GM12864 (cell line): ENCODE data around the gene RNF186.

Experiments used
- DNase-seq: peaks from one replicate; pipeline ENCODE4 v3.0.0-alpha.2; 2011; ENCODE audit warnings: low read depth
- H3K4me3 ChIP-seq: 2 replicates; pipeline ENCODE4 v1.5.1; 2011; ENCODE audit warnings: mild to moderate bottlenecking, low read depth, low read length, control low read depth
- TF ChIP-seq, protein P1 (sequence below): IDR thresholded peaks from 2 replicates; pipeline ENCODE4 v1.5.1; 2011; ENCODE audit warnings: low read depth, mild to moderate bottlenecking, moderate library complexity, low read length, control low read depth, inconsistent platforms; ENCODE audit errors: missing control alignments

RNF186 gene

DNA sequence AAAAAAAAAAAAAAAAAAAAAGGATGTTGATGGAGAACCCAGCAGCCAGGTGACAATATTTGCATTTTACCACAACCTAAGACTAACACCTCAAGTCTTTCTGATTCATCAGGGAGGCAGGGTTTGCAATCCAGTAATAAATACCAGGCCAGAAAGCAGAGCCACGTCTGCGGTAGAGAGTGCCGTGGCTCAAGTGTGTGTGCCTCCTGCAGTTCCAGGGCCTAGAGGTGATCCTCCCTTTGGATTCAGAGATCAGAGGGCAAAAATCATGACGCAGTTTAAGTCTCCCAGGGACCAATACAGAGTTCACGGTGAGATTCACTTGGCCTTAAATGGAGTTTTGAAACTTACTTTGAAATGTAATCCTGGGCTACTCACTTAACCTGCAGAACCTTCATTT, 50.2 kb downstream of the RNF186 start:
- DNase-seq = peak; percentile 8
- TF ChIP-seq, protein P1, sequence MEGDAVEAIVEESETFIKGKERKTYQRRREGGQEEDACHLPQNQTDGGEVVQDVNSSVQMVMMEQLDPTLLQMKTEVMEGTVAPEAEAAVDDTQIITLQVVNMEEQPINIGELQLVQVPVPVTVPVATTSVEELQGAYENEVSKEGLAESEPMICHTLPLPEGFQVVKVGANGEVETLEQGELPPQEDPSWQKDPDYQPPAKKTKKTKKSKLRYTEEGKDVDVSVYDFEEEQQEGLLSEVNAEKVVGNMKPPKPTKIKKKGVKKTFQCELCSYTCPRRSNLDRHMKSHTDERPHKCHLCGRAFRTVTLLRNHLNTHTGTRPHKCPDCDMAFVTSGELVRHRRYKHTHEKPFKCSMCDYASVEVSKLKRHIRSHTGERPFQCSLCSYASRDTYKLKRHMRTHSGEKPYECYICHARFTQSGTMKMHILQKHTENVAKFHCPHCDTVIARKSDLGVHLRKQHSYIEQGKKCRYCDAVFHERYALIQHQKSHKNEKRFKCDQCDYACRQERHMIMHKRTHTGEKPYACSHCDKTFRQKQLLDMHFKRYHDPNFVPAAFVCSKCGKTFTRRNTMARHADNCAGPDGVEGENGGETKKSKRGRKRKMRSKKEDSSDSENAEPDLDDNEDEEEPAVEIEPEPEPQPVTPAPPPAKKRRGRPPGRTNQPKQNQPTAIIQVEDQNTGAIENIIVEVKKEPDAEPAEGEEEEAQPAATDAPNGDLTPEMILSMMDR = no peak
- H3K4me3 ChIP-seq = no peak overlapping the region
